GM04504 (cell line): ENCODE results near the gene PCSK9.

Experiments
- DNase-seq: peaks from one replicate; pipeline ENCODE4 v3.0.0-alpha.2; 2012; ENCODE audit warnings: low read depth

Gene PCSK9

DNA sequence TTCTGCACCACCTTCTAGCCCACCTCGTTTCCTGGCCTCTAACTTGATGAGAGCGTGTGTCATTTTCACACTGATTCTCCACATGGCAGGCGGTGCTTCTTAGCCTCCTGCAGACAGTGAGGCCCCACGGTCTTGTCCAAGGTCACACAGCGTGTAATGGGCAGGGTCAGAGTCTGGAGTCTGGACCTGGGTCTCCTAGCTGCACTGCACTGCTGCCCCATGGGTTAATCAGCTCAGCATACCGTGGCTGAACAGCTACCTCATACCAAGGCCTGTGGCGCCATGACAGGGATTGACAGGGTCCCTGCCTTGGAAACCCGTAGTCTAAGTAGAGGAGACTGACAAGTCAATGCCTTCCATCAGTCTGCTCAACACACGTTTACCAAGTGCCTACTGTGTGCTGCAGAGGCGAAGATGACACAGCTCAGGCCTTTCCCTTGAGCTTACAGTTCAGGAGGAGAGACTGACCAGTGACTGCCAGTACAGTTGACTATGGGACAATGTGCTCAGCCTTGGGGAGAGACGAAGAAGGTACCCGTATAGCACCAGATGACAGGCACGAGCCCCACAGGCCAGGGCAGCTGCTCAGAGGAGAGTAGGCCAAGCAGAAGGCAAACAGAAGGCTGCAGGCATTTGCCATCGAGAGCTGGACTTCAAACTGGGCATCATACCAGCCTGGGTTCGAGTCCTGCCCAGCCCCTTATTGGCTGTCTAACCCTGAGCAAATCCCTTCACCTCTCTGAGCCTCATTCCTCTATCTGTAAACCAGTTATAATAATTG lies 5.5 kb downstream of the PCSK9 start:
- DNase-seq = no peak

DNA sequence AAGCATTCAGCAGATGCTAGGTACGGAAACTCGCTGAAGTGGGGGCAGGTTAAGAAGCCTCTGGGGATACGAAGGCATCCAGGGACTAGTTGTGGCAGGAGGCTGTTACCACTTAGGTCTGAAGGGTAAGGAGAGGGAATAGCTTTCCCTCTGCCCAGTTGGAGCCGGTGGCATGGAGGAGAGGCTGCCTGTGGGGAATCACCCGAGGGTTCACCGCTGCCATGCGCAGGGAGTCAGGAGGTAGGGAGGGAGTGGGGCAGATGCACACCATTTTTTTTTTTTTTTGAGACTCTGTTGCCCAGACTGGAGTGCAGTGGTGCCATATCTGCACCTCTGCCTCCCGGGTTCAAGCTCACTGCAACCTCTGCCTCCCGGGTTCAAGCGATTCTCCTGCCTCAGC lies 6.1 kb downstream of the PCSK9 start:
- no peak for DNase-seq

DNA sequence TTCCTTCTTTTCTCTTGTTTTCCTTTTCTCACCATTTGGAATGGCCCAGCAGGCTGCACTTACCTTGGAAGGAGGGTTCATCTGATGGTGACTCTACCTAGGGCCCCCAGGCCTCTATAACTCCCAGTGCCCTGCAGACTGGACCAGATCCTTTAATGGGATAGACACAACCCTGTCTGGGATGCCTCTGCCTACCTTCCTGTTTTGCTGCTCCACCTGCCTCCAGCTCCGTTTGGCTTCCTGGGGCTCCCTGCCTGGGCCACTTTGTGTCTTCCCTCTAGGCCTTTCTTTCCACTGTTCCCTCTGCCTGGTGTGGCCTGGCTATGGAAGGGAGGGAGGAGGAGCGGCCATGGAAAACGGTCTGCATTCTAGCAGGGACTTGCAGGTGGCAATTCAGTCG lies 7.5 kb downstream of the PCSK9 start:
- no peak for DNase-seq

DNA sequence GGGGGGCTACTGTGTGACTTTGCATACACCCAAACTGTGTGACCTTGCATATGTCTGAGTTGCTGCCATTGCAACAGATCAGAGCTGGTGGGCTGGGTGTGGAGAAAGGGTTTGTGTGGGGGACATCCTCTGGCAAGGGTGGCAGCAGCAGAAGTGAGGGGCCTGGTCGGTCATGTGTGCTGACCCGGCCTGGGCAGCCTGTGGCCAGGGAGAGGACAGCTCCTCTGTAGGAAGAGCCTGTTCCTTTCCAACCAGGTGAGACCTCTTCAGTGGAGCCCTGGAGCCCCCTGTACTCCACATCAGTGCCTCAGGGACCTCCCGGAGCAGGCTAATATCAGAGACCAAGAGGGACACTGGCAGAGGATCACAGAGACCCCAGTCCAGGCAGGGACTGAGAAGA lies 8.3 kb downstream of the PCSK9 start:
- DNase-seq = no peak

DNA sequence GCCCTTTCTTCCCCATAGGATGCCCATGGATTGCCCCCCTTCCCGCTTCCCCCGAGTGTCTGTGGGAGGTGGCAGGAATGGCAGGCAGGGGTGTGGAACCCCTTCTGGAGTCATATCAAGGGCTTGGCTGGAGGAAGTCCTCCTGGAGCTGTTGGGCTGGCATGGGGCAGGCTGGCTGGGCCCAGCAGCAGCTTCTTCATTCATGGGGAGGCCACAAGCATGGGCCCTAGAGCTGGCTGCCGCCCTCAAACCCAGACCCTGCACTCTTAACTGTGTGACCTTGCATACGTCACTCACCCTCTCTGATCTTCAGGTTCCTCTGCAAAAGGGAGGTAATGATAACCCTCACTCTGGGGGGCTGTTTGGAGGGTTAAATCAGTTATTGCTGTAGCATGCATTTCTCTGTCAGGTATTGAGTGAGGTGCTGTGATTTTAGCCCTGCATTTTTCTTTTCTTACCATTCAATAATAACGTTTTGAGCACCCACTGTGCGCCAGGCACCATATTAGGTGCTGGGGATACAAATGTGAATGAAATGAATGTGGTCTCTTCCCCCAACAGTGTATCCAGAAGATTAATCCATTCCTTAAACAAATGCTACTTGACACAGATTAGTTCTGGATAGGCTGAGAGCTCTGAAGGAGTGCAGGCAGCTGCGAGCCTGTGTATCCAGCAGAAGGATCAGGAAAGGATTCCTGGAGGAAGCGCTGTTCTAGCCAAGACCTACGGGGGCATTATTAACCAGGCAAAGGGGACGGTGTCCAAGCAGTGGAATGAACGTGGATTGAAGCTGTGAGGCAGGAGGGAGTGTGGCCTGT lies 9.3 kb downstream of the PCSK9 start:
- no peak for DNase-seq

DNA sequence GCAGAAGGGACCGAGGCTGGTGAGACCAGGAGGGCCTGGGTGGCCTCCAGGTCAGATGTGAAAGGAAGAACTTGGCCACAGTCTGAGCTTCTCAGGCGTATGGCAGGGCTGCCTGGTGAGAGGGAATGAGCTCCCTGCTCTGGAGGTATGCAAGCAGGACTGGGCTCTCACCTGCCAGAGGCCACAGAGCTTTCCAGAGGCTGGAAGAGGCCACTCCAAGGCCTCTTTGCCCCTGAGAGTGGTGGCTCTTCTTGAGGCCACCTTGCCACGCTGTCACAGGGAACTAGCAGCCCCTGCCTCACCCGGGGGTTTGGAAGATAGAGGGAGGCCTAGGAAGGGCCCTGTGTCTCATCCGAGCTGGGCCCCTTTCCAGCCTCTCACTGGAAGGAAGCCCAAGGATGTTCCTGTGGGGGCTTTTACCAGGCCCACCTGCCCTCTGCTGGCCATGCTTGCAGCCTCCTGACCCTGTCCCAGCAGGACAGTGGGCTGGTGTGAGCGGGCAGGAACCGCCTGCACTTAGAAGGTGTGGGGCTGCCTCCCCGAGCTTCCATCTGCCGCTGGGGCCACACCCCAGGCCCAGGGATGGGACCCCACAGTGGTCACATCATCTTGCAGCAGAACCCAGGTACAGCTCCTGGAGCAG lies 10.0 kb downstream of the PCSK9 start:
- no peak for DNase-seq

DNA sequence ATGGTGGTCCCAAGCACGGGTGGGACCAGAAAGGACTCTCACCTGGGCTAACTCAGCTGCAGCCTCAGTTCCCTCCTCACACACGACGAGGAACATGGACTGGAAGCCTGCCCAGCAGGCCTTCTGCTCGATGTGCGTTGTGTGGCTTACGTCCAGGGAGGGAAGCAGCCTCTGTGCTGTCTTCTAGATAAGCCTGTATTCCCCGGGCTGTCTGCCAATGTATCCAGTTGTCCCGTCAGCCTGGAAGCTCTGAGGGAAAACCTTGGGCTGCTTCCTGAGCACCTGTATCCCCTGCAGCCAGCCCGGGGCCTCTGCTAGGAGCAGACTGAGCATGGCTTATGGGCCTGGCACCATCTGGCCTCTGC lies 10.5 kb downstream of the PCSK9 start:
- DNase-seq = no peak

DNA sequence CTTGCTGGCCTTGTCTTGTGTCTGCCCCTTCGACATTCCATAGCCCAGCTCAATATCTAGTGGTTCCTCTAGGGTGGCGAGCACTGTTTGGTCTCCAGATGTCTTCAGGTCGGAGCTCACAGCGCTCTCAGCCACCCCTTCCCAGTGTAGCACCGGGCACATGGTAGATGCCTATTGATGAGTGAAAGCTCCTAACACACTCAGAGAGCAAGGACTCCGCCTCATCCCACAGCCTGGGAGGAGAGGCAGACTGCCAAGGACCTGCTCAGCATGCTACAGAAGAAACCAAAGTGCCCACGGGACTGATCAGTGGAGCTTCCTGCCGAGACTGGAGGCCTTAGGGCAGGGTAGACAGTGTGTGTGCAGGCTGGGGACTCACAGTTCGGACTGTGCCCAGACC lies 10.9 kb downstream of the PCSK9 start:
- DNase-seq = peak; percentile 44

DNA sequence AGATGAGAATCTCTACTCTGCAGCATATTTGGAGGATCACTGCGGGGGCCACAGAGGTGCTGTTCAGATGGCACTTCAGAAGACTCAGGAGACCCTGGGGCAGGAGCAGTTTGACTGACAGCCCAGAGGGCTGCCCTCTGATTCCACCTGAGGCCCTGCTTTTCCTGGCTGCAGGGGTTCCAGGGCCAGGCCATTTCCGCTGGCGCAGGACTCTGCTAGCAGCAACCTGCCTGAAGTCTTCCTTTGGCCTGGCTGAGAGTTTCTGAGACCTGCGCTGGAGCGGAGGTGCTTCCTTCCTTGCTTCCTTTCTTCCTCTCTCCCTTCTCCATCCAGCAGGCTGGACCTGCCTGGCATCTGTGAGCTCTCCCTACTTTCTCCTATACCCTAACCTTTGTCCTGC lies 11.8 kb downstream of the PCSK9 start:
- DNase-seq = no peak

DNA sequence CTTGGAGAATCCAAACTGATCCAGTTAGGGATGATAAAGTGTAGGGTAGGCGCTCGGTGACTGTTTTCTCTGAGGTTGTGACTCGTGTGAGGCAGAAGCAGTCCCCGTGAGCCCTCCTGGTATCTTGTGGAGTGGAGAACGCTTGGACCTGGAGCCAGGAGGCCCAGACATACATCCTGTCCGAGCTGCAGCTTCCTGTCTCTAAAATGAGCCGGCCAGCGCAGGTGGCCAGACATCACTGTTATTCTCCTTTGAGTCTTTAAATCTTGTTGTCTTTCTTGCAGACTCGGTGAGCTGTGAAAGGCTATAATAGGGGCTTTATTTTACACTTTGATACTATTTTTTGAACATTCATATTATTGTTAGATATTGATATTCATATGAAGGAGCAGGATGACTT lies 12.3 kb downstream of the PCSK9 start:
- DNase-seq = no peak

DNA sequence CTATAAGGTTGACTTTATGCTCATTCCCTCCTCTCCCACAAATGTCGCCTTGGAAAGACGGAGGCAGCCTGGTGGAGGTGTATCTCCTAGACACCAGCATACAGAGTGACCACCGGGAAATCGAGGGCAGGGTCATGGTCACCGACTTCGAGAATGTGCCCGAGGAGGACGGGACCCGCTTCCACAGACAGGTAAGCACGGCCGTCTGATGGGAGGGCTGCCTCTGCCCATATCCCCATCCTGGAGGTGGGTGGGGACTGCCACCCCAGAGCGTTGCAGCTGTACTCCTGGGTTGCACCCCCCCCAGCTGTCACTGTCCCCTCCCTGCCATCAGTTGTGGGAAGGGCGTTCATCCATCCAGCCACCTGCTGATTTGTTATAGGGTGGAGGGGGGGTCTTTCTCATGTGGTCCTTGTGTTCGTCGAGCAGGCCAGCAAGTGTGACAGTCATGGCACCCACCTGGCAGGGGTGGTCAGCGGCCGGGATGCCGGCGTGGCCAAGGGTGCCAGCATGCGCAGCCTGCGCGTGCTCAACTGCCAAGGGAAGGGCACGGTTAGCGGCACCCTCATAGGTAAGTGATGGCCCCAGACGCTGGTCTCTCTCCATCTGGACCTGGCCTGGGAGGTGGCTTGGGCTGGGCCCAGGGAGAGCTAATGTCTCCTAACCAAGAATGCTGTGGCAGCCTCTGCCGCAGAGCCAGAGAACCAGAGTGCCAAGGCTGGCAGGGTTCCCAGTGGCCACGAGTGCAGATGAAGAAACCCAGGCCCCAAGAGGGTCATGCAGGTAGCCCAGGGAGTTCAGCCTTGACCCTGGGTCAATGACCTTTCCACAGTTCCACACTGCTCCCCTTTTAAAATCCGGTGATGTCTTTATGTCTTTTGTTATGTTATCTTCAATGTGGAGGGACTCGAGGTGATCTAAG lies 13.1 kb downstream of the PCSK9 start:
- no peak for DNase-seq

DNA sequence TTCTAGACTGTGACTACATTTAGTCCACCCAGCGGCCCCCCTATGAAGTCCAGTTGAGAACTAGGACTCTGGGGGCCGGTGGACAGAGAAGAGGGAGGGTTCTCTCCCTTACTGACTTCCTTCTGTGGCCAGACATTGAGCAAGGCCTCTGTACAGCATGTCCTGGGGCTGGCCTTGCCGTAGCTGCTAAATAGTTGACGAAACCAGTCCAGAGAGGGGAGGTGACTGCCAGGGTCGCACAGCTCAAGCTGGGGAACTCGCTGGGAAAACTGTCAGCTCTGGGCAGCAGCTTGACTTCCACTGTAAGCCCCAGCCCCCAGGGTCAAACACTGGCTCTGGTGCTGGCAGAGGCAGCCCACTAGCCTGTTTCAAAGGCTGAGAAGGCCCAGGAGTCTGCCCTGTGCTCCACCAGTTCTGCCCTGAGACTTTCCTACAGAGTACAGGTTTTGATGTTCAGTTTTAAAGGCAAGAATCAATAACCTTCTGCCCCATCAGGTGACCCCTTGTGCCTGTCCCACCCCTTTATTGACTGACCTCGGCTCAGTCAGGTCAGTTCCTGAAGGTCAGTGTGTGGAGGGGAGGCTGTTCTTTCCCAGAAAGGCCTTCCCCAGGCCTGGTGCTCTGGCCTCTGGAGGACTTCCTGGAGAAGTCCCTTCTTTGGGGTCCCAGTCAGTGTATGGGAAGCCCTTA lies 14.1 kb downstream of the PCSK9 start:
- DNase-seq = no peak

DNA sequence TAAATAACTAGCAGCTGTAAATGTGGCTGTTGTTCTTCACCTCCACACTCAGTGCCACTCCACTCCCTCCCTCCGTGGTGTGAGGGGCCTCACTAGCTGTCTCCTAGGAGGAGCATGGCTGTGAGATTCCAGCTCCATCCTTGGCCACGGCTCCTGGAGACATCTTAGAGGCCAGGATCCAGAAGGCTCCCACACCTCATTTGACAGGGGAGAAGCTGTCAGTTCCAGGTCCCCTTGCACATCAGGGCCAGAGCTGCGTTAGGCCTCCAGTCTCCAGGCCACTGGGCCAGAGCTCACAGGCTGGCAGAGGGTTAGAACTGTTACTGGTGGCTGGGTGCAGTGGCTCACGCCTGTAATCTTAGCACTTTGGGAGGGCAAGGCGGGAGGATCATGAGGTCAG lies 15.0 kb downstream of the PCSK9 start:
- DNase-seq = no peak

DNA sequence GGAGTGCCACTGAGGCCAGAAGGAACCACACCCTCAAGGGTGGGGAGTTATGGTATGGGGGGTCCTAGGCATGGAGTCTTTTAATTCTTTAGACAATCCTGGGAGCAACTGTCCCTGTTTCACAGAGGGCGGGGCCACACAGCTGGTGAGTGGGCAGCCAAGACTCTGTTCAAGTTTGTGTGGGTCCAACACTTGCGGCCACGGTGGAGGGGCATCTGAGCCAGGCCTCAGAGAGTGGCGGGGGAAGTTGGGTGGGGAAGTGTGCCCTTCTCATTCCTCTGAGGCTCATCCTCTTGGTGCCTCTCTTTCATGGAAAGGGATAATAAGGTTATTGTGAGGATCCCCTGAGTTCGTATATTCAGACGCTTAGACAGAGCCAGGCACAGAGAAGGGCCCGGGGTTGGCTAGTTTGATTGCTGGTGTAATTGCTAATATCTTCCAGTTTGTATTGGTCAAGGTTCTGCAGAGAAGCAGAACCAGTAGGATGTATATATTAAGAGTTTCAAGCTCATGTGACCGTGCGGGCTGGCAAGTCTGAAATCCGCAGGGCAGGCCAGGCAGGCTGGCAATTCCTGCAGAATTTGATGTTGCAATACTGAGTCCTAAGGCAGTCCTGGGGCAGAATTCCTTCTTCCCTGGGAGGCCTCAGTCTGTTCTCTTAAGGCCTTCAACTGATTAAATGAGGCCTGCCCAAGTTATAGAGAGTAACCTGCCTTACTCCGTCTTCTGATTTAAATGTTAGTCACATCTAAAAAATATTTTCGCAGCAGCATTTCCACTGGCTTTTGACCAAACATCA lies 15.9 kb downstream of the PCSK9 start:
- no peak for DNase-seq

DNA sequence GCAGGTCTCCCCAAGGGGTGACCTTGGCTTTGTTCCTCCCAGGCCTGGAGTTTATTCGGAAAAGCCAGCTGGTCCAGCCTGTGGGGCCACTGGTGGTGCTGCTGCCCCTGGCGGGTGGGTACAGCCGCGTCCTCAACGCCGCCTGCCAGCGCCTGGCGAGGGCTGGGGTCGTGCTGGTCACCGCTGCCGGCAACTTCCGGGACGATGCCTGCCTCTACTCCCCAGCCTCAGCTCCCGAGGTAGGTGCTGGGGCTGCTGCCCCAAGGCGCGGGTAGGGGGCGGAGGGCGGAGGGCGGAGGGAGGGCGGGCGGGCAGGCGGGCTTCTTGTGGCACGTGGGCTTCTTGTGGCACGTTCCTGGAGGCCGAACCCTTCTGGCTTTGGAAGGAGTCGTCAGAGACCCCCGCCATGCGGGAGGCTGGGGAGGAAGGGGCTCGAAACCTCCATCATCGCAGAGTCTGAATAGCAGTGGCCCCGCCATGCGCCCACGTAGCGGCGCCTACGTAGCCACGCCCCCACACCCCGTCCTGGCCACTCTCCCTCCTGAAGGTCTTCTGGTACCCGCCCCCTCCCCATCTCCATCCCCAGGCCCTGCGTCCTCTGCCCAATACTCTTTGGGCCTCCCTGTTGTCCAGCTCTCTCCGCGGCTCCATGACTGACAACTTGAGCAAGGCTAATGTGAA lies 16.7 kb downstream of the PCSK9 start:
- no peak for DNase-seq

DNA sequence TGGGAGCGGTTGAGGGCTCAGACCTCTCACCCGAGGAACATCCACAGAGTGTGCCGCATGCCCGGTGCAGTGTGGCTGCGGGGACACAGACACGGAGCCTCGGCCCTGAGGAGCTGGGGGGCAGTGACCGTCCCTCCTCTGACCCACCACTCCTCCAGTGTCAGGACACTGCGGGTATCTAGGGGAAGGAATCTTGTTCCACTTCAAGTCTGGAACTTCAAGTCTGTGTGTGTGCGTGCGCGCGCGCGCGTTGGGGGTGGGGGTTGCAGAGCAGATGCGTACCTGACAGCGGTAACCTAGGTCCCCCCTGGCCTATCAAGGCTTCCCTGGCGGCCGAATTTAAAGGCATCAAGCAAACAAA lies 17.3 kb downstream of the PCSK9 start:
- no peak for DNase-seq

DNA sequence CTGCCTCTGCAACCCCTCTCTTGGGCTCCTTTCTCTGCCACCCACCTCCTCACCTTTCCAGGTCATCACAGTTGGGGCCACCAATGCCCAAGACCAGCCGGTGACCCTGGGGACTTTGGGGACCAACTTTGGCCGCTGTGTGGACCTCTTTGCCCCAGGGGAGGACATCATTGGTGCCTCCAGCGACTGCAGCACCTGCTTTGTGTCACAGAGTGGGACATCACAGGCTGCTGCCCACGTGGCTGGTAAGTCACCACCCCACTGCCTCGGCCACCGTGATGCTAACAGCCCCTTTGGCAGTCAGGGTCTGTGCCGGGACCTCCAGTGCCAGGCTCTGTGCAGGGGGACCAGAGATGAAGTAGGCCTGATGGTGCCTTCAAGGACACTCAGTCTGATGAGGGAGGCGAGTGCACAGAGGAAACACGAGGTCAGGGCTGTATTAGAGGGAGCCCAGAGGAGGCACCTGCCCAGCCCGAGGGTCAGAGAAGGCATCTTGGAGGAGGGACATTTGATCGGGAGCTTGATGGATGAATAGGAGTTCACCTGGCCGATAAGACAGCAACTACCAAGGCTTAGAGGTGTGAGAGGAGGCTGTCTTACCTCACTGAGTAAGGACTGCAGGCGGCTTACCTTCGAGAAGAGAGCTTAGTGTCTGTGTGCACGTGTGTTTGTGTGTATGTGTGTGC lies 18.1 kb downstream of the PCSK9 start:
- DNase-seq = no peak

DNA sequence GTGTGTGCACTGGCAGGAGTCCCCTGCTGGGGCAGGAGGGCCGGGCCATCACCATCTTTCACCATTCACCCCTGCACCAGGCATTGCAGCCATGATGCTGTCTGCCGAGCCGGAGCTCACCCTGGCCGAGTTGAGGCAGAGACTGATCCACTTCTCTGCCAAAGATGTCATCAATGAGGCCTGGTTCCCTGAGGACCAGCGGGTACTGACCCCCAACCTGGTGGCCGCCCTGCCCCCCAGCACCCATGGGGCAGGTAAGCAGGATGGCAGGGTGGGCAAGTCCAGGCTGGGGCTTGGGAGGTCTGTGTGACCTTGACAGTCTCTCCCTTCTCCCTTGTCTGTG lies 18.6 kb downstream of the PCSK9 start:
- DNase-seq = no peak

DNA sequence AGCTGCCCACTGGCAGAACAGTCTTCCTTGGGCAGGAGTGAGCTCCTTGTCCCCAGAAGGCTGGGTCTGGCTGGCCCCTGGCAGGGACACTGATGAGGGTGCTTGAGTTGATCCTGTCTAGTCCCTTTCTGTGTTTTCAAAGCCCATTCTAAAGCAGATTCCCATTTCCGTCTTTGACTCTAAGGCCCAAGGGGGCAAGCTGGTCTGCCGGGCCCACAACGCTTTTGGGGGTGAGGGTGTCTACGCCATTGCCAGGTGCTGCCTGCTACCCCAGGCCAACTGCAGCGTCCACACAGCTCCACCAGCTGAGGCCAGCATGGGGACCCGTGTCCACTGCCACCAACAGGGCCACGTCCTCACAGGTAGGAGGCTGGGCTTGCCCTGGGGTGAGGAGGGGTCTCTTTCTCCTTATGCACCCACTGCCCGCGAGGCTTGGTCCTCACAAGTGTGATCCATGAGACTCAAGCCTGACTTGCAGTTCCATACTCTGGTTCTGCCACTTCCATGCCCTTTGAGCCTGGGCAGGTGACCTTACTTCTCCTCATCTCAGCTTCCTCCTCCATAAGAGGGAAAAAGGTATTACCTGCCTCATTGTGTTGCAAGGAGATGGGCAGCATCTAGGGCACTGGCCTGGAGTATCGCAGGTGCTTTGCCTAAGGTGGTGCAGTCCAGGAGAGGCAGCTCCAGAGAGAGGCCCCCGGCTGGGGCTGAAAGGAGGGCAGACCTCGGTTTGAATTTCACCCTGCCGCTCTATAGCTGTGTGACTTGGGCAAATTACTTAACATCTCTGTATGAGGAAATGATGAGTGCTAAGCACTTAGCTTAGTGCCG lies 20.2 kb downstream of the PCSK9 start:
- DNase-seq = no peak
